Spinal cord (tissue), 10 donors: ENCODE data around the gene DTD2. TPM values are rescaled to one million over a fixed set of nuclear protein-coding genes. Genes with fewer than 3 reads are reported as not detected.
A peak's percentile ranks its signal among the peaks of the same experiment; 100 is the strongest.

Experiments
- DNase-seq, 6 donors: peaks; one replicate each; pipeline versions ENCODE4 v3.0.0 to v3.0.0-alpha.2; 2013 to 2015; ENCODE audit warnings: low spot score in 6 of 6, low read depth in 4 of 6
- H3K27ac ChIP-seq: one replicate; pipeline ENCODE4 v1.5.1; 2013; ENCODE audit warnings: low read depth, low read length, control low read depth
- H3K27me3 ChIP-seq: one replicate; pipeline ENCODE4 v1.6.1; 2013; ENCODE audit warnings: low read length; ENCODE audit not compliant: control insufficient read depth, insufficient read depth
- H3K36me3 ChIP-seq: one replicate; pipeline ENCODE4 v1.6.1; 2013; ENCODE audit warnings: low read length; ENCODE audit not compliant: control insufficient read depth, insufficient read depth
- H3K4me1 ChIP-seq: one replicate; pipeline ENCODE4 v1.6.1; 2013; ENCODE audit warnings: low read length; ENCODE audit not compliant: control insufficient read depth, insufficient read depth
- H3K4me3 ChIP-seq: one replicate; pipeline ENCODE4 v1.5.1; 2013; ENCODE audit warnings: low read depth, low read length, control low read depth
- H3K9me3 ChIP-seq: one replicate; pipeline ENCODE4 v1.6.1; 2013; ENCODE audit warnings: low read length; ENCODE audit not compliant: control insufficient read depth, insufficient read depth
- WGBS: methylation state at CpG from one replicate; pipeline ENCODE4 v1.1.5; 2013; ENCODE audit warnings: missing lambda C conversion rate; ENCODE audit not compliant: insufficient coverage; 5-methylcytosine and 5-hydroxymethylcytosine counted together
- long read RNA-seq, 4 donors: transcript quantifications; one replicate each; lab custom pipeline, GENCODE V29; 2026
- polyA plus RNA-seq, 2 donors: library from polyadenylated mRNA; unstranded; fragments of 120-200 nt; gene quantifications; one replicate each; pipeline ENCODE4 v1.2.1, GENCODE V29; 2013; ENCODE audit not compliant: insufficient read length in 2 of 2
- total RNA-seq, 2 donors: library from RNA; depleted of rRNA in 1 of 2; stranded (reverse); fragments of 120-200 nt in 1 of 2; fragments of >200 nt in 1 of 2; gene quantifications; one replicate each; pipeline versions ENCODE4 v1.2.3 to v1.2.4, GENCODE V29; 2013 to 2014
- donor health status: healthy.

Gene DTD2
- total RNA-seq (10 to 100 TPM; 26.0 to 62.5 TPM), polyA plus RNA-seq (10 to 100 TPM; 29.5 to 37.1 TPM)
- long read RNA-seq, donor 1, transcript DTD2-203 (3 exons, 823 nt) = major isoform, 6 of 9 reads
- long read RNA-seq, donor 1, partial matches to known transcripts = 0 of 9 reads
- long read RNA-seq, donor 1, other reads (novel, unspliced or antisense) = 0 of 9 reads
- long read RNA-seq, donor 2, partial matches to known transcripts = 0 of 3 reads
- long read RNA-seq, donor 2, other reads (novel, unspliced or antisense) = 0 of 3 reads
- long read RNA-seq, donor 3, partial matches to known transcripts = 0 of 5 reads
- long read RNA-seq, donor 3, other reads (novel, unspliced or antisense) = 0 of 5 reads
- long read RNA-seq, donor 4, transcript DTD2-203 (3 exons, 823 nt) = major isoform, 5 of 5 reads
- long read RNA-seq, donor 4, partial matches to known transcripts = 0 of 5 reads
- long read RNA-seq, donor 4, other reads (novel, unspliced or antisense) = 0 of 5 reads

DNA sequence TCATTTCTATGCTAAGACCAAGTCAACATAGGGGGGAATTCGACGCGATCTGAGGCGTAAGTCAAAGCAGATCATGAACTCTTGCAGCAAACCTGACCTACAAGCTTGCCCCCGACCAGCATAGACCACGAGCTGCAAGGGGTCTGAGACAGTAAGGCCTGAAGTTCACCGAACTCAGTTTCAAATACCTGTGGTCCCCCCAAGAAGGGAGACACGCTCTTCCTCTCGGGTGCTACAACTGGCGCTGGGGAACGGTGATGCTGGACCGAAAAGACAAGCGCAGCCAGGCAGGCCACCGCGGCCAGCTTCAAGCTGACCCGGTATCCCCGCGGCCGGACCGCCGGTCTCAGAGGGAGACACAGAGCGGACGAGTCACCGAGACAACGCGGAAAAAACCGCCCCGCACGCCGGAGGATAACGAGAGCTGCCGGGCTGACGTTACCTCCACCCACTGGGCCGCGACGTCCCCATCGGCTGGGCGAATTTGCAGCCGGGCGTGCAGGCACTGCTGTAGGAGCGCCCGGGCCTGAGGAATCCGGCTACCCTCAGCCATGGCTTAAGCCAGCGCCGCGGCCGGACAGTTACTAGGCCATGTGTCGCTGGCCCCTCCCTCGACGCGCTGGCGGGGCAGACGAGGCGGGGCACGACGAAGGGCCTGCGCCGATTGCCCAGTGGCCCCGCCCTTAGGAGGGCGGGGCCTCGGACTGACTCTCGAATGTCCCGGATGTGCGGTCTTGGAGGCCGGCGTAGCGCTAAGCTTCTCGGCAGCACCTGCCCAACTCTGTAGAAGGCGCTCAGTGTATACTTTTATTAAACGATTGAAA, at the start of gene DTD2:
TSS of gene DTD2 (minus strand) at position 666 of the 824 bp plus-strand sequence. CDS start at position 553, 113 bp downstream.
- Histone ChIP-seq H3K36me3 (peaks cover under 1% of the 10 kb centered on the region), H3K4me3 (peak within 1 kb of the TSS; percentile 79), H3K4me1 (peaks cover 4% of the 10 kb centered on the region), H3K9me3 (no peaks in the 10 kb centered on the region), H3K27me3 (no peaks in the 10 kb centered on the region), H3K27ac (peak within 1 kb of the TSS; percentile 94)
- under 1% methylated on average over 68 of the region's 70 CpGs for WGBS
- DNase-seq = peak; percentile 93 to 99 (median 97)

DNA sequence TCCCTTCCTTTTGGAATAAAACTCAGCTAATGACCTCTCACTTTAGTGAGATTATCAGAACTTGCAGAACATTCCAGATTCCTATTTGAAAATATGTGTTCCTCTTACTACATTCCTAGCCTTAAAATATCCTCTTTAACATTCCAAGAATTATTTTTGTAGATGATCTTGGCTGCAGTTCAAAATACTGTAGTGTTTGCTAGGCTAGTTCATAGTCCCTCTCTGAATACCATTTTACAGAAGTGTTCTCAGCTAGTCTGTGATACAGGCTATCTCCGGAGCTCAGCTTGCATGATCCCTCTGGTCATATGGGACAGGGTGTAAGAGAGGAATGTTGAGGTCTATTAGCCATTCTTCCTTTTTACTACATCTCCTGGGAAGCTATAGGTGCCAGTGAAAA, 48.1 kb upstream of the DTD2 start:
- no CpG with 5 or more reads among the region's 1 CpG for WGBS
- no peak overlapping the region for H3K27ac ChIP-seq

DNA sequence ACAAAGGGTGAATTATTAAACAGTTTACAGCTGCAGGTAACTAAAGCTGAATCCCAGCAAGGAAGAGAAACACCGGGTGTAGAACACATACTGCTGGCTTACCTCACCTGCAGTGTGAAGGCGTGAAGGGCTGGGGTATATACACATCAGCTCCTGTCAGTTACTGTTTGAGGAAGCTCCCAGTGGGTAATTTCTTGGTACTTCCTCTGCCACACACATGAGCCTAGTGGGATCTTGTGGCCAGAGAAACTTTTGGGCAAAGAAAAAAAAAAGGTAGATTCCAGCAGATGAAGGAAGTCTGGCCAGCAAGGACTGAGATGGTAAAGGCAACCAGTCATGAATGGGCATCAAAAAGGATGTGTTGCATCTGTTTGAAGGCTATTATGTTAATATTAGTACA, 44.6 kb upstream of the DTD2 start:
- WGBS = 100% methylated on average over 2 of the region's 2 CpGs
- H3K36me3 ChIP-seq = no peaks in the 10 kb centered on the region
- no peaks in the 10 kb centered on the region for H3K4me1 ChIP-seq
- DNase-seq = no peak
- H3K27me3 ChIP-seq = no peaks in the 10 kb centered on the region
- no peak overlapping the region for H3K27ac ChIP-seq
- H3K4me3 ChIP-seq = no peak overlapping the region
- no peaks in the 10 kb centered on the region for H3K9me3 ChIP-seq

More for the DNA sequence above, 48.1 kb upstream of the DTD2 start:
- peak in 1 of 6 donors; percentile 62 for DNase-seq
- Histone ChIP-seq H3K4me3 (no peak overlapping the region), H3K27me3 (no peaks in the 10 kb centered on the region), H3K36me3 (no peaks in the 10 kb centered on the region), H3K4me1 (no peaks in the 10 kb centered on the region), H3K9me3 (no peaks in the 10 kb centered on the region)

- Histone ChIP-seq H3K27me3 (no peaks in the 10 kb centered on the region), H3K36me3 (no peaks in the 10 kb centered on the region), H3K9me3 (peaks cover 2% of the 10 kb centered on the region), H3K27ac (no peak overlapping the region), H3K4me3 (no peak overlapping the region), H3K4me1 (no peaks in the 10 kb centered on the region)
- DNase-seq = no peak
- WGBS = 89% methylated on average over 2 of the region's 8 CpGs
Measured at GRCh38 chr14:31492759-31493498, 35.6 kb upstream of the DTD2 start.

DNA sequence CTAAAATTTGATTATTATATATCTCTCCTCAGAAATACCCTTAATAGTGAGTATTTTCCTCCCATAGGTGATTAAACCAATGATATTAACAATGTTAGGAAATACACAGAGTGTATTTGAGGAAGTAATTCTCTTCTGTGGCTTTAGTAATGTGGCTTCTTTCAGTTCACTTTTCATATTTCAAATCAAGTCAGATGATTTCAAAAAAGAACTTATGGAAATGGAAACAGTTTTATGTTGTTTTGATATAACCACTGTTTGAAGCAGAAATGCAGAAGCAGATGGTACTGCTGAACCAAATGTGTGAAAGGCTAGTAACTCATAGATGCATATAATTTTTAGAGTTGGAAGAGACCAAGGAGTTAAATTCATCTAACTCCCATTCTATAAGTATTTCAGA, 32.4 kb upstream of the DTD2 start:
- Histone ChIP-seq H3K36me3 (no peaks in the 10 kb centered on the region), H3K27me3 (no peaks in the 10 kb centered on the region), H3K4me3 (no peak overlapping the region), H3K4me1 (no peaks in the 10 kb centered on the region), H3K27ac (no peak overlapping the region), H3K9me3 (no peaks in the 10 kb centered on the region)
- DNase-seq = no peak

- Histone ChIP-seq H3K9me3 (no peaks in the 10 kb centered on the region), H3K36me3 (no peaks in the 10 kb centered on the region), H3K4me1 (no peaks in the 10 kb centered on the region), H3K4me3 (no peak within 1 kb of the TSS), H3K27ac (no peak within 1 kb of the TSS), H3K27me3 (no peaks in the 10 kb centered on the region)
- WGBS = 86% methylated on average over 1 of the region's 1 CpG
- no peak for DNase-seq
Measured at GRCh38 chr14:31487886-31488285, 30.6 kb upstream of the DTD2 start, which contains the start of gene GPR33. TSS of gene GPR33 (minus strand) at chr14:31488039. CDS start at chr14:31483965, 4,074 bp downstream.

- no CpG with 5 or more reads among the region's 2 CpGs for WGBS
- Histone ChIP-seq H3K4me1 (no peaks in the 10 kb centered on the region), H3K36me3 (no peaks in the 10 kb centered on the region), H3K27me3 (no peaks in the 10 kb centered on the region), H3K4me3 (no peak overlapping the region), H3K9me3 (no peaks in the 10 kb centered on the region), H3K27ac (no peak overlapping the region)
- no peak for DNase-seq
Measured at GRCh38 chr14:31486764-31487163, 29.5 kb upstream of the DTD2 start.

GRCh38 chr14:31484754-31485153, 27.4 kb upstream of the DTD2 start:
- WGBS = 100% methylated on average over 1 of the region's 3 CpGs

DNA sequence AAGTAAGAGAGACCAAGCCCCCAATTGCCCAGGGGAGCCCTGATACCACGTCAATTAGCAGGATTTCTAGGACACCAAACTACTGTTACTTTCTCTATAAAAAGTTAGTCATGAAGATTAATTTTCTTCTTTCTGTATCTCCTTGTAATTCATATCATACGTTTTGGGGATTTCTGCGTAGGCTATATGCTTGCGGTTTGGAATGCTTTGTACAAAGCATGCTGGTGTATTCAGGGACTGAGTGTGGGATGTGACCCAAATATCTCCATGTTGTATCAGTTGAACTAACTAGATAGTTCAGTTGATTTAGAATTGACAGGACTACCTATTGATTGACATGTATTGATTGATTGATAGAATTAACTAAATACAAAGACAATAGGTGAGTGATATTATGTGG, 22.9 kb upstream of the DTD2 start:
- Histone ChIP-seq H3K27ac (no peak overlapping the region), H3K4me3 (no peak overlapping the region), H3K4me1 (peaks cover 4% of the 10 kb centered on the region), H3K36me3 (no peaks in the 10 kb centered on the region), H3K27me3 (no peaks in the 10 kb centered on the region), H3K9me3 (no peaks in the 10 kb centered on the region)
- no peak for DNase-seq
- WGBS = no CpG with 5 or more reads among the region's 4 CpGs

More at GRCh38 chr14:31484754-31485153, 27.4 kb upstream of the DTD2 start:
- Histone ChIP-seq H3K4me3 (no peak overlapping the region), H3K9me3 (no peaks in the 10 kb centered on the region), H3K27ac (no peak overlapping the region), H3K36me3 (no peaks in the 10 kb centered on the region), H3K4me1 (no peaks in the 10 kb centered on the region), H3K27me3 (no peaks in the 10 kb centered on the region)
- no peak for DNase-seq
